Ascending aorta (tissue), 2 donors: Measurements from ENCODE around the gene MACO1. TPM values are rescaled to one million over a fixed set of nuclear protein-coding genes. Genes with fewer than 3 reads are reported as not detected.

Experiments
- DNase-seq, 2 donors: peaks; one replicate each; pipeline ENCODE4 v3.0.0-alpha.2; 2019; ENCODE audit warnings: low spot score in 2 of 2
- H3K27ac ChIP-seq, 2 donors: fragments of 200-600 bp; sonication (generic); one replicate each; pipeline ENCODE4 v1.5.1; 2016 to 2017; ENCODE audit warnings: mild to moderate bottlenecking in 1 of 2
- H3K27me3 ChIP-seq: fragments of 200-600 bp; sonication (generic); one replicate; pipeline ENCODE4 v1.5.1; 2017
- H3K36me3 ChIP-seq, 2 donors: fragments of 200-600 bp; sonication (generic); one replicate each; pipeline ENCODE4 v1.5.1; 2016
- H3K4me1 ChIP-seq, 2 donors: fragments of 200-600 bp; sonication (generic); one replicate each; pipeline ENCODE4 v1.5.1; 2016 to 2017; ENCODE audit warnings: mild to moderate bottlenecking in 1 of 2
- H3K4me3 ChIP-seq, 2 donors: fragments of 200-600 bp; sonication (generic); one replicate each; pipeline ENCODE4 v1.5.1; 2016 to 2017; ENCODE audit warnings: mild to moderate bottlenecking in 1 of 2
- H3K9me3 ChIP-seq, 2 donors: fragments of 200-600 bp; sonication (generic); one replicate each; pipeline ENCODE4 v1.5.1; 2016
- CTCF ChIP-seq, 3 experiments: fragments of 200-600 bp in 2 of 3; fragments of 450-650 bp in 1 of 3; sonication (generic) in 2 of 3; IDR thresholded peaks; one replicate each; pipeline ENCODE4 v1.5.1; 2016 to 2019; ENCODE audit warnings: antibody characterized with exemption in 3 of 3, mild to moderate bottlenecking in 1 of 3, moderate library complexity in 1 of 3
- intact Hi-C: fragments of 100-400 bp; cut with DNase I; formaldehyde crosslinking; loops from one replicate; pipeline ENCODE4 v1.15.1; 2023
- total RNA-seq: library from RNA; depleted of rRNA; stranded (reverse); fragments of >200 nt; gene quantifications from one replicate; pipeline ENCODE4 v1.1.0, GENCODE V29; 2016

Gene MACO1
- total RNA-seq, 1 donor from 2014 or later = 49.2 TPM

- no peak overlapping the region for H3K27ac ChIP-seq
- H3K4me3 ChIP-seq = no peak overlapping the region
- no peaks in the 10 kb centered on the region for H3K27me3 ChIP-seq
- H3K36me3 ChIP-seq = peaks cover 8% of the 10 kb centered on the region in 2 donors
- intact Hi-C loops = no loop called here
- no peaks in the 10 kb centered on the region for H3K4me1 ChIP-seq
- H3K9me3 ChIP-seq = no peaks in the 10 kb centered on the region
- TF ChIP-seq CTCF (IDR thresholded peaks at IDR 0.05) = no peak
- no peak for DNase-seq
Observed at GRCh38 chr1:25447547-25447946, 16.9 kb downstream of the MACO1 start.

GRCh38 chr1:25450891-25451290 lies 20.2 kb downstream of the MACO1 start:
- no peak overlapping the region for H3K27ac ChIP-seq
- TF ChIP-seq CTCF (IDR thresholded peaks at IDR 0.05) = no peak
- no peaks in the 10 kb centered on the region for H3K27me3 ChIP-seq
- no peaks in the 10 kb centered on the region for H3K9me3 ChIP-seq
- no peak for DNase-seq
- intact Hi-C loops = no loop called here
- H3K36me3 ChIP-seq = peaks cover 12 to 22% of the 10 kb centered on the region in 2 donors
- no peak overlapping the region for H3K4me3 ChIP-seq
- H3K4me1 ChIP-seq = no peaks in the 10 kb centered on the region

- no peaks in the 10 kb centered on the region for H3K9me3 ChIP-seq
- H3K36me3 ChIP-seq = peaks cover 12 to 27% of the 10 kb centered on the region in 2 donors
- DNase-seq = no peak
- H3K4me3 ChIP-seq = no peak overlapping the region
- H3K27me3 ChIP-seq = no peaks in the 10 kb centered on the region
- H3K27ac ChIP-seq = no peak overlapping the region
- no peak for TF ChIP-seq CTCF (IDR thresholded peaks at IDR 0.05)
- intact Hi-C loops = no loop called here
- no peaks in the 10 kb centered on the region for H3K4me1 ChIP-seq
Observed at GRCh38 chr1:25451908-25452307, 21.2 kb downstream of the MACO1 start.

GRCh38 chr1:25456502-25456901 lies 25.8 kb downstream of the MACO1 start:
- no peaks in the 10 kb centered on the region for H3K9me3 ChIP-seq
- TF ChIP-seq CTCF (IDR thresholded peaks at IDR 0.05) = no peak
- H3K27me3 ChIP-seq = no peaks in the 10 kb centered on the region
- H3K27ac ChIP-seq = no peak overlapping the region
- H3K4me3 ChIP-seq = no peak overlapping the region
- no peaks in the 10 kb centered on the region for H3K4me1 ChIP-seq
- H3K36me3 ChIP-seq = peaks cover 17 to 27% of the 10 kb centered on the region in 2 donors
- intact Hi-C loops = no loop called here
- DNase-seq = no peak

- peaks cover 0 to 12% of the 10 kb centered on the region in 2 donors for H3K4me1 ChIP-seq
- no peak for DNase-seq
- no peaks in the 10 kb centered on the region for H3K27me3 ChIP-seq
- no peaks in the 10 kb centered on the region for H3K9me3 ChIP-seq
- H3K36me3 ChIP-seq = peaks cover 16 to 24% of the 10 kb centered on the region in 2 donors
- intact Hi-C loops = no loop called here
- no peak for TF ChIP-seq CTCF (IDR thresholded peaks at IDR 0.05)
- H3K27ac ChIP-seq = no peak overlapping the region
- H3K4me3 ChIP-seq = no peak overlapping the region
Observed at GRCh38 chr1:25458541-25459298, 28.0 kb downstream of the MACO1 start.
